T-helper 17 cell (primary cell): ENCODE measurements around the gene PODXL. TPM values are rescaled to one million over a fixed set of nuclear protein-coding genes. Genes with fewer than 3 reads are reported as not detected.
A peak's percentile ranks its signal among the peaks of the same experiment; 100 is the strongest.
"Not testable (repeated sequence)": the region's sequence is repeated elsewhere in the genome, so short reads cannot be mapped to it uniquely, and the experiment has no call there.

Experiments used
- ATAC-seq: fragments of 150-1000 bp; cut with Tn5 transposase; 2 replicates; pipeline ENCODE4 v1.10.0; 2021; ENCODE audit warnings: mild to moderate bottlenecking, moderate library complexity
- DNase-seq, 3 donors: peaks; one replicate each; pipeline versions ENCODE4 v3.0.0 to v3.0.0-alpha.2; 2020 to 2021
- H3K9me3 ChIP-seq: one replicate; pipeline ENCODE4 v1.7.0; 2013; ENCODE audit warnings: low read length, mild to moderate bottlenecking; ENCODE audit not compliant: control insufficient read depth, poor library complexity, severe bottlenecking
- H3K27ac Mint-ChIP-seq: one replicate; pipeline ENCODE4 v1.8.0; 2022; ENCODE audit warnings: mild to moderate bottlenecking, moderate library complexity, mixed read lengths
- H3K27me3 Mint-ChIP-seq: one replicate; pipeline ENCODE4 v1.8.0; 2022; ENCODE audit warnings: mixed read lengths
- H3K36me3 Mint-ChIP-seq: one replicate; pipeline ENCODE4 v1.8.0; 2022; ENCODE audit warnings: low read depth, mixed read lengths
- H3K4me1 Mint-ChIP-seq: one replicate; pipeline ENCODE4 v1.8.0; 2022; ENCODE audit warnings: mild to moderate bottlenecking, mixed read lengths
- H3K4me3 Mint-ChIP-seq: one replicate; pipeline ENCODE4 v1.8.0; 2022; ENCODE audit warnings: mild to moderate bottlenecking, moderate library complexity, mixed read lengths
- total RNA-seq, 4 donors: library from RNA in 2 of 4; stranded (reverse) in 2 of 4; gene quantifications; one replicate each; pipeline ENCODE4 v1.2.3 and lab custom pipeline; 2022 to 2026

The PODXL gene
- total RNA-seq, 2 donors from 2014 or later, result 0.47 to 1.1 TPM

DNA sequence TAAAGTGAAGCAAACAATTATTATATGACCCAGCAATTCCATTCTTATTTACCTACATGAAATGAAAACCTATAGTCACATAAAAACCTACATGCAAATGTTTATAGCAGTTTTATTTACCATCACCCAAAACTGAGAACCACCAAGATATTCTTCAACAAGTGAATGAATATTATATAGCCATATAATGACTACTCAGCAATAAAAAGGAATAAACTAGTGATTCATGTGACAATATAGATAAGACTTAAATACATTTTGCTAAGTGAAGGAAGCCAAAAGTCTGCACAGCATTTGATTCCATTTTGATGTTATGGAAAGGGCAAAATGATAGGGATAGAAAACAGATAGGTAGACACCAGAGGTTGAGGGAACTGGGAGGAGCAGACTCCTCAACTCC is 31.7 kb downstream of the PODXL start:
- H3K4me1 Mint-ChIP-seq, result peaks cover 15% of the 10 kb centered on the region
- H3K27ac Mint-ChIP-seq, result no peak overlapping the region
- DNase-seq, result no peak
- peaks cover 24% of the 10 kb centered on the region for H3K27me3 Mint-ChIP-seq
- ATAC-seq, result no peak
- H3K36me3 Mint-ChIP-seq, result peaks cover 5% of the 10 kb centered on the region
- H3K4me3 Mint-ChIP-seq, result no peak overlapping the region
- no peaks in the 10 kb centered on the region for H3K9me3 ChIP-seq

DNA sequence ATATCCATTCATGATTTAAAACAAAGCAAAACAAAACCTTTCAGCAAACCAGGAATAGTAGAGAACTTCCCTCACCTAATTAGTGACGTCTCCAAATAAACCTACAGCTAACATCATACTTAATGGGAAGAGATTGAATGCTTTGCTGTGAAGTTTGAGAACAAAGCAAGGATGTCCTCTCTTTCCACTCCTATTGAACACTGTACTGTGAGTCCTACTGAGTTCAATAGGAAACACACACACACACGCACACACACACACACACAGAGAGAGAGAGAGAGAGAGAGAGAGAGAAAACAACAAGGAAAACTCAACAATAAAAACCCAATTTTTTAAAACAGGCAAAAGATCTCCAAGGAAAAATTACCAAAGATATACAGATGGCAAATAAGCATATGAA is 32.3 kb downstream of the PODXL start:
- Mint-ChIP-seq H3K27ac (no peak overlapping the region), H3K4me1 (peaks cover 15% of the 10 kb centered on the region), H3K27me3 (peaks cover 27% of the 10 kb centered on the region), H3K4me3 (no peak overlapping the region), H3K36me3 (peaks cover 5% of the 10 kb centered on the region)
- no peak for DNase-seq
- ATAC-seq, result no peak
- H3K9me3 ChIP-seq, result no peaks in the 10 kb centered on the region

DNA sequence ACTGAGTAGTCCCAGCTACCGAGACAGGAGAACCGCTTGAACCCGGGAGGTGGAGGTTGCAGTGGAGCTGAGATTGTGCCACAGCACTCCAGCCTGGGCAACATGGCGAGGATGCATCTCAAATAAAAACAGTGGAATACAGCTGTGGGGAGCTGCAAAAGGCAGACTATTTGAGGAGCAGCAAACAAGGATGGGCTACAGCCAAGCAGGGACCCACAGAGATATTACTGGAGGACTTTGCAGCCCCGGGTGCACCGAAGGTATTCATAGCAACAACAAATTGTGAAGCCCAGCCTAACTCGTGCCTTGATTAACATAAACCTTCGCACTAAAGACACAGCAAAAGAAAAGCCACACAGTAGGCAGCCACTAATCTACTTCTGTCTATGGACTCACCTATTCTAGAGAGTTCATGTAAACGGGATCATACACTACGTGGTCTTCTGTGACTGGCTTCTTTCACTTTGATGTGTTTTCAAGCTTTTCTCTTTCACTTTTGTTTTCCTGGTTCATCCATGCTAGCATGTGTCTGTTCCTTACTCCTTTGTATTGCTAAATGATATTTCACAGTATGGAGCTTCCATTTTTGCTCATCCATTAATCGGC is 34.0 kb downstream of the PODXL start:
- Mint-ChIP-seq H3K27me3 (peaks cover 30% of the 10 kb centered on the region), H3K27ac (no peak overlapping the region), H3K36me3 (no peaks in the 10 kb centered on the region), H3K4me3 (peak overlapping the region; percentile 46), H3K4me1 (peaks cover 15% of the 10 kb centered on the region)
- ATAC-seq (peak; percentile 48), DNase-seq (no peak)
- H3K9me3 ChIP-seq, result no peaks in the 10 kb centered on the region

DNA sequence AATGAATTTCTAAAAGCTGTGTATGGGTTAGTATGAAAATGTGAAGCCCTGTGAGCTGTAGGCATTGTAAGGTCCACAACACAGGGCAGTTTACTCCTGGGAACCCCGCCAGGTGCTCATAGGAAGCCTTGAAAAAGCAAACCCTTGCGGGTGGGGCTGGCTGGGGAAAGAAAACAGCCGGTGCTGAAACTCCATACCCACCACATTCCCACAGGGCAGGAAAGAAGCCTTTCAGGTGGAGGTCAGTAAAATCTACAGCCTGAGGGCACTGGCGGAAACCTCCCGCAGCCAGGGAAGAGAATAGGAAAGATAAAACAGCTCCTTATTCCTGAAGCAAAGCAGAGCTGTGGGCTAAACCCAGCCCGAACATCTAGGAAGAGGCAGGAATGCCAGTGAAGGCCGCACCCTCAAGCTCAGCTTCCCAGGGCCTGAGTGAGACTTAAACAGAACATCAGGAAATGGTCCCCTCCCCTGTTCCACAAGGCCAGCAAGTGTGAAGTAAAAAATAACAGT is 34.7 kb downstream of the PODXL start:
- H3K9me3 ChIP-seq, result no peaks in the 10 kb centered on the region
- Mint-ChIP-seq H3K36me3 (no peaks in the 10 kb centered on the region), H3K4me3 (peak overlapping the region; percentile 73), H3K27me3 (peaks cover 26% of the 10 kb centered on the region), H3K4me1 (peaks cover 15% of the 10 kb centered on the region), H3K27ac (no peak overlapping the region)
- DNase-seq, result no peak
- no peak for ATAC-seq

DNA sequence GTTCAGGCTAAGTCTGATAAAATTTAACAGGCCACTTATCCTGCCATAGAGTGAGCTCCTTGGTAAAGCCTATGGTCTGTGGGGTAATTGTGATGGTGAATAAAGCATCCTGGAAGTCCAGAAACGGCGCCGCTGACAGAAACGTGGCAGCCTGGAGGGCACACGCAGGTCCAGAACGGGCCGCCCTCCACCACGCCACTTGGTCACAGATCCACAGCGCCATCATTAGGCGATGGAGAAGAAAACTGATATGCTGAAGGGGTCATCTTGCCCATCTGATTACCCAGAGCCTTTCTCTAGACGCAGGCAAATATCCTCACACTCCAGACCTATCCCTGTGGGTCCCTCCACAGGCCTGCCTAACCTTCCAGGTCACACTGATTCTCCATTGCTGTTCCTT is 37.8 kb downstream of the PODXL start:
- DNase-seq (no peak), ATAC-seq (no peak)
- no peaks in the 10 kb centered on the region for H3K36me3 Mint-ChIP-seq

DNA sequence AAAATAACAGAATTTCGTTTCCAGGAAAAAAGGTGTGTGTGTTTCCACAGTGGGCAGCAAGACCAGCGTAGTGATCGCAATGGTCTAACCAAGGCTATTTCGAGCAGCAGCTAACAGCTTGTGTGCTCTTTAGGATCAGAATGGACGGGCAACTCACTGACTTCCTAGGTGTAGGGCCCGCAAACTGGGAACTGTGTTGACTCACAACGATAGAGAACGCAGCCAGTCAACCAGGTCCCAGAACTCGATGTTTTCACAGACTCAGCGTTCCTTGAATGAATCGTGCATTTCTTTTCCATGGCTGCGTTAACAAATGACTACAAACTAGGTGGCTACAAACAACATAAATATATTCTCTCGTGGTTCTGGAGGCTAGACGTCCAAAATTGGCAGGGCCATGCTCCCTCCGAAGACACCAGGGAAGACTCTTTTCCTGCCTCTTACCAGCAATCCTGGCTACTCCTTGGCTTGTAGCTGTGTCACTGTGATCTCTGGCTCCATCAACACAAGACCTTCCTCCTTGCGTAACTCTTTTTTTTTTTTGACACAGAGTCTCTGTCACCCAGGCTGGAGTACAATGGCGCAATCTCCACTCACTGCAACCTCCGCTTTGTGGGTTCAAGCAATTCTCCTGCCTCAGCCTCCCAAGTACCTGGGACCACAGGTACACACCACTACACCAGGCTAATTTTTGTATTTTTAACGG is 39.1 kb downstream of the PODXL start:
- H3K9me3 ChIP-seq, result no peaks in the 10 kb centered on the region
- DNase-seq (no peak), ATAC-seq (no peak)
- H3K27ac Mint-ChIP-seq, result no peak overlapping the region
- H3K27me3 Mint-ChIP-seq, result peaks cover 21% of the 10 kb centered on the region
- H3K36me3 Mint-ChIP-seq, result no peaks in the 10 kb centered on the region
- peaks cover 13% of the 10 kb centered on the region for H3K4me1 Mint-ChIP-seq
- H3K4me3 Mint-ChIP-seq, result no peak overlapping the region

More for the DNA sequence above, 37.8 kb downstream of the PODXL start:
- H3K27ac Mint-ChIP-seq, result no peak overlapping the region
- peaks cover 13% of the 10 kb centered on the region for H3K4me1 Mint-ChIP-seq
- no peak overlapping the region for H3K4me3 Mint-ChIP-seq
- peaks cover 21% of the 10 kb centered on the region for H3K27me3 Mint-ChIP-seq
- H3K9me3 ChIP-seq, result no peaks in the 10 kb centered on the region

DNA sequence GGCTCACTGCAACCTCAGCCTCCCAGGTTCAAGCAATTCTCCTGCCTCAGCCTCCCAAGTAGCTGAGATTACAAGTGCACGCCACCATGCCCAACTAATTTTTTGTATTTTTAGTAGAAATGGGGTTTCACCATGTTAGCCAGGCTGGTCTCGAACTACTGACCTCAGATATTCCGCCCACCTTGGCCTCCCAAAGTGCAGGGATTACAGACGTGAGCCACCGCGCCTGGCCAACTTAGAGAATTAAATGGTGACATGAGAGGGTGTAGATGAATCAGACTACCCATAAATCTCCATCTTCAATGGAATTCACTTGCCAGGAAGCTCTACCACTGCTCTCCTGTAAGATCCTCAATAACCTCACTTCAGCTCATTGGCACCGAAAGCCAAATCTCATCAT is 41.0 kb downstream of the PODXL start:
- DNase-seq, H3K27ac Mint-ChIP-seq, H3K36me3 Mint-ChIP-seq, H3K9me3 ChIP-seq, ATAC-seq, H3K4me3 Mint-ChIP-seq: not testable (repeated sequence)
- H3K27me3 Mint-ChIP-seq, result peaks cover 20% of the 10 kb centered on the region
- H3K4me1 Mint-ChIP-seq, result peaks cover 14% of the 10 kb centered on the region

DNA sequence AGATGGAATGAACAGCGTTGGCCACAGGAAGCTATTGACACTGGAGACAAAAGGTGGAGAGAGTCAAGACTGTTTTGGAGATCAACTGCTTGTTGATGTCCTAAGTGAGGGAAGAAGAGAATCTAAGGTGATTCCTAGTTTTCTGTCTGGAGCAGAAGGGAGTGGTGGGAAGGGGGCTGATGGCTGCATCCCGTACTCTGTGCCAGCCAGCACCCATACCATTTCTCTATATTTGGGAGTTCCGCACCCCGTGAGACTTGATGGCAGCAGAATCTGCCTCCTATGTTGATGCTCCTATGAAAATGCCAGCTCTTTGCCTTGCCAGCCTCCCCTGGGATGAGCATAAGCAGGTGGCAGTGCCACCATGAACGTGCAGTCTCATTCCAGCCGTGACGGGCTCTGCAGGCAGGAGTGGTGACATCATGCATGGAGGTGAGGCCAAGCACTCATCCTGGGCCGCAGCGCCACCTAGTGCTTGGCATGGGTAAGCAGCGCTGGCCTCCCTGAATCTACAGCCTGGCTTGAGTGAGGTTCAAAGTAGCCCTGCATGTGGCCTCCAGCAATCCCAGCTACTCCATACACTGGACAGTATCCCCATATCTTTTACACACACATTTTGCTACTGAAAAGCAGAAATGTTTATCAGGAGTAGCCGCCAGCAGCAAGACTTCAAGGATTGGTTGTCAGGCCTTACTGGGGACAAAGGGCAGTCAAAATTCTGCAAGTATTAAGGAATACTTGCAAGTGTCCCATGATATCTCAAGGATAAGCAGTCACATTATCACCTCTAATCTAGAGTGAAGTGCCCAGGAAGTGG is 43.0 kb downstream of the PODXL start:
- peaks cover 15% of the 10 kb centered on the region for H3K27me3 Mint-ChIP-seq
- ATAC-seq, result peak; percentile 98
- peaks cover 16% of the 10 kb centered on the region for H3K4me1 Mint-ChIP-seq
- peak; percentile 56 to 73 (median 62) for DNase-seq
- H3K36me3 Mint-ChIP-seq, result no peaks in the 10 kb centered on the region
- H3K9me3 ChIP-seq, result no peaks in the 10 kb centered on the region
- peak overlapping the region; percentile 36 for H3K4me3 Mint-ChIP-seq
- peak overlapping the region; percentile 56 for H3K27ac Mint-ChIP-seq

DNA sequence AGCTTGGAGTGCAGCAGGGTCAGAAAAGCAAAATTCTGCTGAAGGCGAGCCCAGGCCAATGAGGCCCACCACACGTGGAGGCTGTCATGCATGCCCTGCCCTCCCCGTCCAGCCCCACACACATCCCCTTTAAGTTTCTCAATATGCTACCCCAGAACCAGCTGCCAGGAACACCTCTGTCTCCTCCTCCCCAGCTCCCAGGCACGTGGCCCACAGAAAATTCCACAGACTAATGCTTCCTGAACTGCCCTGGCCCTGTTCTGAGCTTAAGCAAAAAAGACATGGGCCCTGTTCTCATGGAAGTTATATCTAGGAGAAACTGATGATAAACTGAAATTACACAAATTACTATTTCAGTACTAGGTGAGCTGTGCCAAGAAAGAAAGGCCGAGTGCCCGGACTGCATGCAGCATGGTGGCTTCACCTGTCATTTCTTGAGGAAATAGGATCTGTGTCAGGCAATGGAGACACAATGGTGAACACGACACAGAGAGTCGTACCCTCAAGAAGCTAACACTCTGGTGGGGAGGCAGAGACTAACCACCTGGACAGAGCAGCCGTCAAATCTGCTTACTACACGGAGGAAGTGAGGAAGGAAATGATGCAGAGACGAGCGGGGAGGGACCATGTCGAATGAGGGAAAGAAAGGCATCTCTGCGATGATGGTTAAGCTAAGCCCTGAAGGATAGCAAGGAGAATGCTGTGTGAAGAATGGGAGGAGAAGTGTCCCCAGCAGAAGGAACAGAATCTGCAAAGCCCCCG is 44.5 kb downstream of the PODXL start:
- H3K27me3 Mint-ChIP-seq, result peaks cover 13% of the 10 kb centered on the region
- H3K4me3 Mint-ChIP-seq, result peak overlapping the region; percentile 51
- DNase-seq (no peak), ATAC-seq (no peak)
- H3K36me3 Mint-ChIP-seq, result no peaks in the 10 kb centered on the region
- no peaks in the 10 kb centered on the region for H3K9me3 ChIP-seq
- peak overlapping the region; percentile 57 for H3K27ac Mint-ChIP-seq
- H3K4me1 Mint-ChIP-seq, result peaks cover 25% of the 10 kb centered on the region

DNA sequence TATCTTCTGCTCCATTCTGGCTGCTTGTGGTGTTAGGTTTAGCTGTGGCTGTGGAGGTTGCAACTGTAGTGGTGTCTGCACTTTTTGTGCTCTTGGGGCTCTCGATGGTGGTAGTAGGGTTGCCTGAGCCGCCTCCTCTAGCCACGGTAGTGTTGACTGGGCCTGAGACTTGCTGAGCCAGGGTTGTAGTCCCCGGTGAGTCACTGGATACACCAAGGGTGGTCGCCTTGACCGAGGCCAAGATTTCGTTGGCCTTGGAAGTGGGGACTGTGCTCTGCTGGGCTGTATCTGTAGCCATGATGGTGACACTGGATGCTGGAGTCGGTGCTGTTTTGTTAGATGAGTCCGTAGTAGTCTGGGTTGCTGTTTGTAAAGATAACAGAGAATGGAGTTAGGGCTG is 45.4 kb downstream of the PODXL start:
- H3K4me1 Mint-ChIP-seq, result peaks cover 25% of the 10 kb centered on the region
- peaks cover 13% of the 10 kb centered on the region for H3K27me3 Mint-ChIP-seq
- H3K9me3 ChIP-seq, result no peaks in the 10 kb centered on the region
- ATAC-seq (no peak), DNase-seq (no peak)
- no peak overlapping the region for H3K27ac Mint-ChIP-seq
- H3K36me3 Mint-ChIP-seq, result no peaks in the 10 kb centered on the region
- H3K4me3 Mint-ChIP-seq, result no peak overlapping the region

DNA sequence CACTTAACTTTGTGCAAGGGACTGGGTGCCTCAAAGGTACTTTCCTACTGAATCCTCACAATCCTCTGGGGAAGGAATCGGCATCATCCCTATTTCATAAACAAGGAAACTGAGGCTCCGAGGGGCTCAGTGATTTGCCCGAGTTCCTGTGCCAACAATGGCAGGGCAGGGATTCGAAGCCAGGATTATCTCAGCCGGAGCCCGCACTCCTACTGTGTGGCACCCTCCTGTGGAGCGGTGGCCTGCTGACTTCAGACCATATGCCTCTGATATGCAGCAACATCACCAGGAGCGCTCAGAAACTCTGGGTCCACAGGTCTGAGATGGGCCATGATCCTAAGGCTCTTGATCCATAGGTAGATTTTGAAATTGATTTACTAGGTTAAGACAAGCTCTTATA is 46.6 kb downstream of the PODXL start:
- peaks cover 13% of the 10 kb centered on the region for H3K27me3 Mint-ChIP-seq
- H3K4me1 Mint-ChIP-seq, result peaks cover 25% of the 10 kb centered on the region
- H3K36me3 Mint-ChIP-seq, result no peaks in the 10 kb centered on the region
- no peak overlapping the region for H3K4me3 Mint-ChIP-seq
- no peak overlapping the region for H3K27ac Mint-ChIP-seq
- ATAC-seq (no peak), DNase-seq (no peak)
- H3K9me3 ChIP-seq, result no peaks in the 10 kb centered on the region

DNA sequence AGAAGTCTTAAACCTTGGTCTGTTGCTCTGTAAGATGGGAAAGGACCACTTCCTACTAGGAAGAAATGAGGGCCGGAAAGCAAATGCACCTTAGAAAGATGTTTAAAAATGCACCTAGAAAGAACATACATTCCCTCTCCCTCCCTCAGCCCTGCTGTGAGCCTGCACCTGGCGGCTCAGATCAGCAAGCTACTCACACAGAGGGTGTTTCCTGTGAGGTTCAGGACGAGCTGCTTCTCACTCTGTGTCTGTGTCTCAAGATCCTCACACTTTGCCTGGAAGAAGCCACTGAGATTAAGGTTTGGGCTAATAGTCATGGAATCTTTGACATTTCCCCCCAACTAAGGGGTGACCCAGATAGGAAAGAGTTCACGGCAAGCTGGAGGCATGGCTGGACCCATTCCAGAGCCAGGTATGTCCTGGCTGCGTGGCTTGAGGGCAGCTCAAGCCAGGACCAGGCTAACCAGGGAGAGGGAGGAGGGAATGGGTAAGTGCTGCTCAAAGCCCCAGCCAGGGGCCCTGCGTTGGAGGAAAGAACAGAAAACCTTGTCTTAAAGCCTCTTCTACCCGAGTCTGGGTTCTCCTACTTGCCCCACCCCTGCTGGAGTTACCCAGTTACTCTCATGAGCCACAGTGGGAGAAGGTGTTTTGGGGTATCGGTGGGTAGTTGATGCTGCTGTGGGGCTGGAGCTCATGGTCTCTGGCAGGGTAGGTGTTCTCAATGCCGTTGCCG is 47.5 kb downstream of the PODXL start:
- H3K36me3 Mint-ChIP-seq, result no peaks in the 10 kb centered on the region
- peaks cover 13% of the 10 kb centered on the region for H3K27me3 Mint-ChIP-seq
- no peaks in the 10 kb centered on the region for H3K9me3 ChIP-seq
- no peak overlapping the region for H3K27ac Mint-ChIP-seq
- DNase-seq (no peak), ATAC-seq (no peak)
- peaks cover 25% of the 10 kb centered on the region for H3K4me1 Mint-ChIP-seq
- H3K4me3 Mint-ChIP-seq, result no peak overlapping the region
